ENCODE measurements around the gene CHST5. TPM values are rescaled to one million over a fixed set of nuclear protein-coding genes. Genes with fewer than 3 reads are reported as not detected.

Gene CHST5
- polyA plus RNA-seq (2012; ENCODE audit: insufficient read depth, insufficient read length): not detected

DNA sequence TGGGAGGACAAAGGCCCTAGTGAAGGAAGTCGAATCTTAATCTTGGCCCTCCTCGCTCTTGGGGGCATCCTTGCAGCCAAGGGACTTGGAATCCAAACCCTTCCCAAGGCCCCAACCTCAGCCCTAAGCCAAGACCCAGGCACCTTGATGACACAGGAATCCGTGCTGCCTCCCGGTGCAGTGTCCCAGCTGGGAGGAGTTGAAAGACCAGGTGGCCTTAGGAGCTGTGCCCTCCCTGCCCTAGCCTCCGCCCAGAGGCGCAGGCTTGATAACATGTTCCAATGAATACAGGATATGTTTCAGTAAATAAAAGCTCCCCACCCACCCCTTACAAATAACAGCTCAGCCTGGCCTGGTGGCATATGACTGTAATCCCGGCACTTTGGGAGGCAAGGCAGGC is at the start of gene CHST5:
Gene CHST5 (minus strand): TSS at position 208 of the 400 bp plus-strand sequence. CDS start 5,724 bp downstream, outside the sequence.
- no peak within 1 kb of the TSS for H3K4me3 ChIP-seq (ENCODE audit: low read length)
- DNase-seq (ENCODE audit: low read depth, low spot score): no peak

DNA sequence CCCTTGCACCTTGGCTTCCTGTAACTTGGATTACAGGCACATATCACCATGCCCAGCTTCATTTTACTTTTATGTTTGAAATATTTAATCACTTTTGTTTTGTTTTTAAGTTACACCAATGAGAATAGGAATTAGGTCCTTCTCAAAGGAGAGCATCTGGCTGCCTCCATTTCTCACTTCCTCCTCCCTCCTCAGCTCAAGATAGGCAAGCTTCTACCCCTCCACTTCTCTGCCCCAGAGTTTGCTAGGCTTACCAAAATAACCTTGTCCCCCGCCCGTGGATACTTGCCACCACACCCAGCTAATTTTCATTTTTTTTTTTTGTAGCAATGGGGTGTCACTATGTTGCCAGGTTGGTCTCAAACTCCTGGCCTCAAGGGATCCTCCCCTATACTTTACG is 48.2 kb upstream of the CHST5 start:
- H3K4me3 ChIP-seq (ENCODE audit: low read length): no peak overlapping the region
- DNase-seq (ENCODE audit: low read depth, low spot score): no peak

DNA sequence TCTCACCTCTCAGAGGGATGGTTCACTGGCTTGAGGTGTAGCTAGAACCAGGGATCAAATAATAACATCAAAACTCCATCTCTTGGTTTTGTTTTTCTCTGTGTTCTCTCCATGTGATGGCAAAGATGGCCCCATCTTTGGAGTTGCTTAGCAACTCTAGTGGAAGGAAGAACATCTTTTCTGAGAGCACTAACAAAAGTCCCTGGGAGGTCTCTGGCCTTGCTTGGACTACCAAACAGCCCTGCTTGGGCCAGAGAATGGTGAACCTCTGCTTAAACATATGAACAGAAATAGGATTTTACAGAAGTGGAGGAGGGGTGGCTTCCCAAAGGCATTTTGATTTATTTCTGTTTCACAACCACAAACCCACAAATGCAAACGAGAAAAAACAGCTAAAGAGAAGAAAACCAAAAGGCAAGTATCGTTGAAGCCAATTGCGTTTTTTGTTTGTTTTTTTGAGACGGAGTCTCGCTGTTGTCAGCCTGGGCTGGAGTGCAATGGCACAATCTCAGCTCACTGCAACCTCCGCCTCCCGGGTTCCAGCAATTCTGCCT is 43.5 kb upstream of the CHST5 start:
- no peak for DNase-seq (ENCODE audit: low read depth, low spot score)
- H3K4me3 ChIP-seq (ENCODE audit: low read length): no peak overlapping the region

DNA sequence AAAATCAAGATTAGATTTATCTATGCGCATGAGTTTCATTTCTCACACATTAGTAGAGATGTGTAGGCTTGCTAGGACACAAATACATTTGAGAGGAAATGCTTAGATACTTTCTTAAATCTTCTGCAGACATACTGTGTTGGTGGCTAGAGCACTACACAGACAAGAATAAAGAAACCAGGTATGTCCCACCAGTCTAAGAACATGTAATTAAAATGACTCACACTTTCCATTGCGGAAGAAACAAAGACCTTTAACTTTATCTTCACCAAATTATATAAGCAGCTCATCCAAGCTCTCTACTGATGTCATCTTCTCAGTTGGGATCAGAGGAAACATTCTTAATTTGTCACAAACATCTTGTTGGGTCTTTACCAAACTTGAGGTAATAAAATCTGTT is 42.8 kb upstream of the CHST5 start:
- no peak overlapping the region for H3K4me3 ChIP-seq (ENCODE audit: low read length)
- DNase-seq (ENCODE audit: low read depth, low spot score): no peak

DNA sequence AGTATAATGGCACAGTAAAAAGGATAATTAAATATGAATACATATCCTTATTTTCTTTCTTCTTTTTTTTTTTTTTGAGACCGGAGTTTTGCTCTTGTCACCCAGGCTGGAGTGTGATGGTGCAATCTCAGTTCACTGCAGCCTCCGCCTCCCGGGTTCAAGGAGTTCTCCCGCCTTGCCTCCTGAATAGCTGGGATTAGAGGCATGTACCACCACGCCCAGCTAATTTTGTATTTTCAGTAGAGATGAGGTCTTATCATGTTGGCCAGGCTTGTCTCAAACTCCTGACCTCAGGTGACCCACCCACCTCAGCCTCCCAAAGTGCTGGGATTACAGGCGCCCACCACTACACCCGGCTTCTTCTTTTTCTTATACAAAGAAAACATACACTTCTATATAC is 42.3 kb upstream of the CHST5 start:
- no peak for DNase-seq (ENCODE audit: low read depth, low spot score)

DNA sequence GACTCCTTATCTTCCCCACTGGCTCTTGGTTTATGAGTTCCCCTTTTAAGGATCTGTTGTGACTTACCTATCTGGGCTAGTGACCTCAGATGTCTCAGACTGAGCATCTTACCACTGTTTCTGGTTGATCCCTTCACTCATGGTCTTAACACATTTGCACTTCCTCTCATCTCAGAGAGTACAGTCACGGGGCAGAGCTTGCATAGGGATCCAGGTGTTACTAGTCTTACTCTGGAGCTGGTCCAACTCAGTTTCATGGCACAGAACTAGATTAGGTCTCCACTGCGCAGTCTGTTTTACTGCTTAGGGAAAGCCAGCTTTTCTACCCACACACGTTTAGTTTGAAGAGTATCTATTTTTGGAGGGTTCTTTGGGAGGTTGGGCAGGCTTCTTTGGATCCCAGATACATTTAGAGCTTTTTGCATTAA is 40.5 kb upstream of the CHST5 start:
- H3K4me3 ChIP-seq (ENCODE audit: low read length): no peak overlapping the region
- no peak for DNase-seq (ENCODE audit: low read depth, low spot score)

More for the DNA sequence above, 42.3 kb upstream of the CHST5 start:
- H3K4me3 ChIP-seq (ENCODE audit: low read length): no peak overlapping the region

DNA sequence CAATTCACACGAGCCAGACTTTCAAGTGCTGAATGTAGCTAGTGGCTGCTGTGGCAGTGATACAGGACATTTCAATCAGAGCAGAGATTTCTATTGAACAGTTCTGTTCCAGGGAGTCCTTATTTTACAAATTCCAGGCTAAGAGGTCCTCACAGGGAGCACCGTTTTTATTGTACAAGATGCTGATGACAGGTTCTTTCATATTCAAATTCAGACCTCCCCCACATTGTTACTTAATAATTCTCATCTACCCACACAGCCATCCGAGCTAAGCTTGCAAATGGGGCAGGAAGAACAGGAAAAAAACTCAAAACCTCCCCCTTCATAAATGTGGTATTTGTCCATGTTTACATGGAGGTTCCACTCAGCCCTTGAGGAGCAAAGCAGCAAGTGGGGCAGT is 40.0 kb upstream of the CHST5 start:
- no peak for DNase-seq (ENCODE audit: low read depth, low spot score)
- H3K4me3 ChIP-seq (ENCODE audit: low read length): no peak overlapping the region

DNA sequence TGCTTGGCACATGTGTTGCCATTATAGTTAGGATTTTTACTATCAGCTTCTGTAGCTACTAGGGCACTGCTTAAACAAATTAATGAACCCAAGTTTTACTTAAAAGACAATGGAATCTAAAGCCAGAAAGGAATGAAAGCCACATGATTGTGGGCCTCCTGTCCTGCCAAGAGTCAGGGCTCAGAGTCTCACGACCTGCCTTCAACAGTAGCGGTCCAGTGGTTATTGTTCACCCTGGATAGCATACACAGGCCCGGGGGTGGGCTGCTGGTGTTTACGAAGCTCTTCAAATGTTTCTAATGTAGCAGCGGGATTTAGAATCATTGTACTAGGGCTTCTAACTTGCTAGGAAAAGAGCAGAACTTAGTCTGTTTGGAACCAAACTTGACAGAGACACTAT is 38.0 kb upstream of the CHST5 start:
- no peak overlapping the region for H3K4me3 ChIP-seq (ENCODE audit: low read length)
- DNase-seq (ENCODE audit: low read depth, low spot score): no peak

DNA sequence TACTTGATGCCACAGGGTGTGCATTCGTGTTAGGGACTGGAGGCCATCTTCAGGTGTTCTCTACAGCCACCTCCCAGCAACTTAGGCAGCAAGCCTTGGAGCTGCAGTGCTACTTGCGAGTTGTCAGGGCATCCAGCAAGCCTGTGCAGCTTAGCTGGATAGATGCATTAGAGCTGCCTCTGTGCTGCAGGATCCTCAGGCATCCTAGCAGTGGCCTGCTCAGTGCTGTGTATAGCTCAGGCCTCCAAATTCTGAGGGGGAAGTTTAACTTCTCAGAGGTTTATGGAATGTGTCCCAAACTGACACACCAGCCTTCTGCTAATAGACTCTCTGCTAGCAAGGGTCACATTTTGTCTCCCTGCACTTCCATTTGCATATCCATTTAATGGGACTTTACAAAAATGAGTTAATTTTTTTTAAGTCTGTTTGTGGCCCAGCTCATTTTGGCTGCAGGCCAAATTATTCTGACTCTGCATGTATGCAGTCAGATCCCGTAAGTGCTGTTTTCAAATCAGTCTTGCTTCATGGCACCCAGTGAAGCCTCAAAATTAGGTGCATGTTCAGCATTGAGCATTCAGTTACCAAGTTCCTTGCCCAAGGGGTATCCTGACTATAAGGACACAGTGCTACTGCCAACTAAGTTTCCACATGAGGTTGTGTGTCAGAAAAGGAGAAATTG is 37.1 kb upstream of the CHST5 start:
- no peak for DNase-seq (ENCODE audit: low read depth, low spot score)

DNA sequence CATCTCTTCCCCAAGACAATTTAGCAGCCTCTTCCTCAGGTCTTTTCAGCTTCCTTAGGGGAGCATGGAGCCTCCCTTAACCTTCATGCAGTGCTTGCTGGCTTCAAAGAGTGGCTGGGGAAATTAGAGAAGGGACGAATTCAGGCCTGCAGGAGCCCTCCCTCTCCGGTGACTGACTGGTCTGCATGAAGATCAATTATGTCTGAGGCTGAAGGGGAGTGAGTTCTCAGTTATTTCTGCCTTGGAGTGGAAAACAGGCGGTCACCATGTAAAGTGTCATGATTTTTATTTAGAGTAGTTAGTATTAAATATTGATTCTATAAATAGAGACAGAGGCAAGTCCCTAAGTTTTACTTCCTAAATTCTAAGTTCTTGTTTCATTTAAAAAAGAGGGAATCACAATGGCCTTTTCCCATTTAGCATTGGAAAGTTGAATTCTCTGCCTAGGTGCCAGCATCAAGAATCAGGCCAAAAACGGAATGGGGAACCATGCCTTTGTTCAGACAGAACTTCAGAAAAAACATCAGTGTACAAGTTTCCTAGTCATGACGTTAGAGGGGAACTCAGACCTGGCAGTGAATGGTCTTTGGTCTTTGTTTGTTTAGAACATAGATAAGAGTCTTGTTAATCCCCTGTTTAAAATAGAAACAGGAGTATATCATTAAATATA is 34.6 kb upstream of the CHST5 start:
- no peak for DNase-seq (ENCODE audit: low read depth, low spot score)
- H3K4me3 ChIP-seq (ENCODE audit: low read length): no peak overlapping the region

More for the DNA sequence above, 37.1 kb upstream of the CHST5 start:
- no peak overlapping the region for H3K4me3 ChIP-seq (ENCODE audit: low read length)

DNA sequence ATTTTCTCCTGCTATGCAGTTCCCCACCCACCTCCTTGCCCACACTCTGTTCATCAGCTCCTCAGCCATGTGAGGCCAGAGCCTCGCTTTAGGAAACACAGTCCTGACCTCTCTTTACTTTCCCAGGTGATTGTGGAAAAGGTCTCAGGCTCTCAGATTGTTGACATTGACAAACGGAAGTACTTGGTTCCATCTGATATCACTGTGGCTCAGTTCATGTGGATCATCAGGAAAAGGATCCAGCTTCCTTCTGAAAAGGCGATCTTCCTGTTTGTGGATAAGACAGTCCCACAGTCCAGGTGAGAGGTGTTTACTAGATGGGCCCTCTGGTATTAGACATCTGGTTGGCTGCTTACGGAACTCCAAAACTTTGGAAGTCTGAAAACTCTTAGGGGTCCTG is 32.0 kb upstream of the CHST5 start:
- DNase-seq (ENCODE audit: low read depth, low spot score): no peak
- no peak overlapping the region for H3K4me3 ChIP-seq (ENCODE audit: low read length)

DNA sequence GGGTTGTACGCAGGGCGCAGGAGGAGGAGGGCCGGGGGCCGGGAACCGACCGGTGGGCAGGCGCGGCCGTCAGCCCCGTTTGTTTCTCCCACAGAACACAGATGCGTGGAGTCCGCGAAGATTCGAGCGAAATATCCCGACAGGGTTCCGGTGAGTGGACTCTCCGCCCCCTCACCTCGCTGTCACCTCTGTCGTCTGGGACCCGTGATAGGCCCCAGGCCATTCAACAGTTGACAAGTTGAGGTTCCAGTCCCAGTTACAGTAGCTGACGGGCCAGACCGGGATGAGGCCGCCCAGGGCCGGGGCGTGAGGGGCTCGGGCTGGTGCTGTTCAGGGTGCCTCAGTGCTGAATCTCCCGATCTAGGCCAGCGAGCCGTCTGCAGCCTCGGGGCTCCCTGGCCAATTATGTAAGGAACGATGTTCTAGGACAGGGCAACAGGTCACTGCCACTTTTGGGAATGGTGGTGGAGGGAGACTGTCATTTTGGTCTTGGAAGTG is 30.9 kb upstream of the CHST5 start:
- DNase-seq (ENCODE audit: low read depth, low spot score): no peak
- H3K4me3 ChIP-seq (ENCODE audit: low read length): peak overlapping the region; percentile 83

DNA sequence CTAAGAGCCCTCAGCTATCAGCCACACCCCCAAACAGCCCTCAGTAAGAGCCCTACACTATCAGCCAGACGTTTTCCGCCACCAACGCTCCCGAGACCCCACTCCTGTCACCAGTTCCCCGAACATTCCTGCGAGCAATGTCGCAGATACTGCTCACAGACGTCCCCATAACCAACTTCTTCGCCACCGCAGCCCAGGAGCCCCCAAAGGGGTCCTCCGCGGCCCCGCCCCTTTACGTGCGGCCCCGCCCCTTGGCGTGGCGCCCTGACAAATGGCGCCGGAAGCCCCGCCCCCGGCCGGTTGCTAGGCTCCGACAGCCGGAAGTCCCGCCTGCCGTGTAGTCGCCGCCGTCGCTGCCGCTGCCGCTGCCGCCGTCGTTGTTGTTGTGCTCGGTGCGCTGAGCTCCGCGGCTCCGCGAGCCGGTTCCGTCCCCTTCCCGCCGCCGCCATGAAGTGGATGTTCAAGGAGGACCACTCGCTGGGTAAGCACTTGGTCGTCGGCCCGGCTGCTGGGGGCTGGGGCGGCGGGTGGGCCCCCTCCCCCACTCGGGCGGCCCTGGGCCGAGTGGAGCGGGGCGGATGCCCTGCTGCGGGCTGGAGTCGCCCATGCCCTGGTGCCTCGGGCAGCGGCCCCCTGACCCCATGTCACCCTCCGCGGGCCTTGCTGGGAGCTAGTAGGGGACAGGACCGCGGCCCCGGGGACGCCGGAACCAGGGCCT is 30.3 kb upstream of the CHST5 start, which contains the start of gene GABARAPL2:
Gene GABARAPL2 (plus strand): TSS at position 340 of the 718 bp plus-strand sequence. CDS start 108 bp downstream, at position 448.
- DNase-seq (ENCODE audit: low read depth, low spot score): peak; percentile 62
- peak within 1 kb of the TSS; percentile 83 for H3K4me3 ChIP-seq (ENCODE audit: low read length)

DNA sequence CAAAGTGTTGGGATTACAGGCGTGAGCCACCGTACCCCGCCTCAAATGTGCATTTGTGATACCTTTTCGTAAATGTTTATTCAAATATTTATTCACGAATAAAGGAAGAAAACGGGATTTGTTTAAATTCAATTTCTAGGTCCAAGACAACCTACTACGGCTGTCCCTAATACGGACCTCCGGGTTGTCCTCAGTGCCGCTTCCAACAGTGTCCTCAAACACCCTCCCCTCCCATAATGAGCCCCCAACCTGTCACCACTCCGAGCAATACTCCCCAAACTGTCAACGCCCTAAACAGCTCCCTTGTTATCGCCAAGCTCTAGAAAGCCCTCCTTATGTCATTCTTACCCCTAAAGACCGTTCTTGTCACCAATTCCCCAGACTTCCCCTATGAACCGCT is 29.7 kb upstream of the CHST5 start:
- DNase-seq (ENCODE audit: low read depth, low spot score): no peak
- peak overlapping the region; percentile 83 for H3K4me3 ChIP-seq (ENCODE audit: low read length)

DNA sequence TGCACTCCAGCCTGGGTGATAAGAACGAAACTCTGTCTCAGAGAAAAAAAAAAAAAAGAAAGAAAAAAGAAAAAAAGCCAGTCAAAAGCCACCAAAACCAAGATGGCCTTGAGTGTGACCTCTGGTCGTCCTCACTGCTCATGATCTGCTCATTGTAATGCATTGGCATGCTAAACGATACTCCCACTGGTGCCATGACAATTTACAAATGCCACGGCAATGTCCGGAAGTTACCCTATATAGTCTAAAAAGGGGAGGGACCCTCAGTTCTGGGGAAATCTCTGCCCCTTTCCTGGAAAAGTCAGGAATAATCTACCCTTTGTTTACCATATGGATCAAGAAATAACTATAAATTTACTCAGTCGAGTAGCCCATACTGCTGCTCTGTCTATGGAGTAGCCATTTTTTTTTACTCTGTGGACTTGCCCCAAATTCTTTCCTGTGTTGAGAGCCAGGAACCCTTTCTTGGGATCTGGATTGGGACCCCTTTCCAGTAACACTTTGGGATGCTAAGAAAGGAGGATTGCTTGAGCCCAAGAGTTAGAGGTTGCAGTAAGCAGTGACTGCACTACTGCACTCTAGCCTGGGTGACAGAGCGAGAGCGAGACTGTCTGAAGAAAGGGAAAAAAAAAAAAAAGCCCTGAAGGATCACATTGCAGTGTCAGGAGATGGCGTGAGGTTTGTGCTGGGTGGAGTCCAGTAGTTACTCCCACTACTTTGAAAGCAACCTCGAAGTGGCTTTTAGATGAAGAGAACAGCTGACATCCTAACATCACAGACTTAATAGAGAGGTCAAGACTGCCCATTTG is 23.9 kb upstream of the CHST5 start:
- no peak overlapping the region for H3K4me3 ChIP-seq (ENCODE audit: low read length)
- DNase-seq (ENCODE audit: low read depth, low spot score): no peak

DNA sequence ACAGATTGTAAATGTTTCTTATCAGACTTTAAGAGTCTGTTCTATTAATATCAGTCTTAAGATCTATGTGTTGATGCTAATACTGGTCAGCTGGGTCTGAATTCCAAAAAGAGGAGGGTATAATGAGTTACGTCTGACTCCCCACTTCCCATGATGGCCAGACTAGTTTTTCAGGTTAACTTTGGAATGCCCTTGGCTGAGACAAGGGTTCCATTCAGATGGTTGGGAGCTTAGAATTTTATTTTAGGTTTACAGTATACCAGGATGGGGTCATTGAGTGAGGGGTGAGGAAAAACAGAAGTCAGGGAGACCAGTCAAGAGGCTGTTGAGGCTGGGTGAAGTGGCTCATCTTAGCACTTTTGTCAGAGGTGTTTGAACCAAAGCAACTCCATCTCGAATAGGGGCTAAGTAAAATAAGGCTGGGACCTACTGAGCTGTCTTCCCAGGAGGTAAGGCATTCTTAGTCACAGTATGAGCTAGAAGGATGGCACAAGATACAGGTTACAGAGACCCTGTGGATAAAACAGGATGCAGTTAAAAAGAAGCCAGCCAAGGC is 23.0 kb upstream of the CHST5 start:
- no peak overlapping the region for H3K4me3 ChIP-seq (ENCODE audit: low read length)
- no peak for DNase-seq (ENCODE audit: low read depth, low spot score)

DNA sequence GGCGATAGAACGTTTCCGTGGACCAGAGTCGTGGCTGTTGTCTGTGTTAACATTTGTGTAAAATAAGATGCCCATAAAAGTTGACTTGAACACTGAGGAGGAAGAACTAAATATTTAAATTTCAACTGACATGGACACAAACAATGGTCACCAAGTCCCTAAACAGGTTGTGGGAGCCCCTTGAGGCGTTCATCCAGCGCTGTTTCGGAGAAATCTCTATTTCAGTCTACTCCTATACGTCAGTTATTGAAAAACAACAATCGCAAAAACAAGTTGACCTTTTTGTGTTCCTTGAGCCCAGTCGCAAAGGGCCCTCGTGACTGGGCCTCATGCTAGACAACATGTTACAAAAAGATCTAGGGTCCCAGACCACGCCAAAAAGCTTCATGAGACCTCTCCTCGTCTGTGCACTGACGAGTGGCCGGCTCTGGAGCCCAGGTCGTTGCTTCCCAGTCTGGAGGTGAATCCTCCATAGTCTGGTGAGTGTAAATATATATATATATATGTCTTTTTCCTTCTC is 20.6 kb upstream of the CHST5 start:
- H3K4me3 ChIP-seq (ENCODE audit: low read length): peak overlapping the region; percentile 72

DNA sequence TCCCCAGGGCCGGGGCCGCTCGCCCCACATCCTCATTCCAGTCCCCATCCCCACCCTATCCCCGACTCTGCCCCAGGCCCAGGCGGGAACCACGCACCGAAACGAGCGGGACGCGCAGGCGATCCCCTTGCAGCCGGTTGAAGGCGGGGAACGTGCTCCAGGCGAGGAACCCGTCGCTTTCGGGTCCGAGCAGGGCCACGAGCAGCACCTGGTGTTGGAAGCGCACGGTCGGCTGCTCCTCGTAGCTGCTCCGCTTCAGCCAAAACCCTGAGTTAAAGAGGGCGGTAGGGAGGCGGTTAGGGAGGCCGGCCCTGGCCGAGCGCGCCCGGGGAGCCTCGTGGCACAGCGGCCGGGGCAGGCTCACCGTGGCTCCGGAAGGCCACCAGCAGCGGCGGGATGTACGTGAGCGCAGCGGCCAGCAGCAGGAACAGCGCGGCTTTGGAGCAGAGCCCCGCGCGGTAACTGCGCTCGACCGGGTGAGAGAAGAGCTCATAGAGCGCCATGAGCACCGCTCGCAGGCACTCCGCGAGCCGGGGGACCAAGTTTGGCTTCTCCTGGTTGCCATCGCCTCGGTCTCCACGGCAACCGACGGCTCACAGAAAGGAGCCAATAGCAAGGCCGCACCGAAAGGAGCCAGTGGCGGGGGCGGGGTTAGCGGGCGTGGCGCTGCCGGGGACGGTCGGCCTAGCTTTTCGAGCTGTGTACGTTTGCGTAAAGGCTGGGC is 20.0 kb upstream of the CHST5 start, which contains the start of gene TMEM231:
Gene TMEM231 (minus strand): TSS at position 546 of the 724 bp plus-strand sequence. CDS start 43 bp downstream, at position 503.
- DNase-seq (ENCODE audit: low read depth, low spot score): peak; percentile 90
- peak within 1 kb of the TSS; percentile 72 for H3K4me3 ChIP-seq (ENCODE audit: low read length)

More for the DNA sequence above, 20.6 kb upstream of the CHST5 start:
- no peak for DNase-seq (ENCODE audit: low read depth, low spot score)

Measured in Jurkat, Clone E6-1 (cell line).